IPS DF 6.9 (cell line): ENCODE data around the gene EPS8L1.

Source experiments
- DNase-seq: peaks from one replicate; pipeline ENCODE4 v3.0.0-alpha.2; 2013; ENCODE audit warnings: low read depth, low spot score
- H3K27ac ChIP-seq: one replicate; pipeline ENCODE4 v1.5.1; 2013; ENCODE audit warnings: low read length, control low read depth
- H3K27me3 ChIP-seq: 2 replicates; pipeline ENCODE4 v1.6.1; 2013; ENCODE audit warnings: mild to moderate bottlenecking, low read length; ENCODE audit not compliant: control insufficient read depth, insufficient read depth
- H3K36me3 ChIP-seq: 2 replicates; pipeline ENCODE4 v1.6.1; 2013; ENCODE audit warnings: low read length; ENCODE audit not compliant: control insufficient read depth, insufficient read depth
- H3K4me1 ChIP-seq: 2 replicates; pipeline ENCODE4 v1.6.1; 2013; ENCODE audit warnings: low read length; ENCODE audit not compliant: control insufficient read depth, insufficient read depth
- H3K4me3 ChIP-seq: 2 replicates; pipeline ENCODE4 v1.5.1; 2013; ENCODE audit warnings: mild to moderate bottlenecking, low read length
- H3K9me3 ChIP-seq: 2 replicates; pipeline ENCODE4 v1.6.1; 2013; ENCODE audit warnings: low read length, inconsistent platforms; ENCODE audit not compliant: control insufficient read depth, insufficient read depth
- WGBS: extraction: QIAGEN DNeasy Blood & Tissue Kit; methylation state at CpG from one replicate; pipeline ENCODE4 v1.1.7; 2013; ENCODE audit warnings: mixed read lengths, missing lambda C conversion rate; ENCODE audit not compliant: insufficient read length, insufficient coverage; 5-methylcytosine and 5-hydroxymethylcytosine counted together

EPS8L1 gene

GRCh38 chr19:55068950-55069864 is 6.5 kb upstream of the EPS8L1 start:
- Histone ChIP-seq H3K27ac (no peak overlapping the region), H3K4me1 (no peaks in the 10 kb centered on the region), H3K9me3 (no peaks in the 10 kb centered on the region), H3K4me3 (peak overlapping the region; percentile 27; the same call in 1 of the 2 replicates), H3K36me3 (no peaks in the 10 kb centered on the region), H3K27me3 (peaks cover 6% of the 10 kb centered on the region)
- no CpG with 5 or more reads among the region's 30 CpGs for WGBS
- DNase-seq: no peak

- H3K4me1 ChIP-seq: no peaks in the 10 kb centered on the region
- no CpG with 5 or more reads among the region's 2 CpGs for WGBS
- H3K27ac ChIP-seq: no peak overlapping the region
- peaks cover 6% of the 10 kb centered on the region for H3K27me3 ChIP-seq
- DNase-seq: no peak
- no peaks in the 10 kb centered on the region for H3K9me3 ChIP-seq
- no peak overlapping the region for H3K4me3 ChIP-seq
- no peaks in the 10 kb centered on the region for H3K36me3 ChIP-seq
These were observed 5.8 kb upstream of the EPS8L1 start for GRCh38 chr19:55069865-55070197.

- Histone ChIP-seq H3K4me1 (peaks cover 2% of the 10 kb centered on the region; the same call in 1 of the 2 replicates), H3K36me3 (no peaks in the 10 kb centered on the region), H3K27ac (no peak overlapping the region), H3K27me3 (peaks cover 6% of the 10 kb centered on the region), H3K4me3 (no peak overlapping the region), H3K9me3 (no peaks in the 10 kb centered on the region)
- DNase-seq: no peak
- no CpG with 5 or more reads among the region's 10 CpGs for WGBS
These were observed 5.1 kb upstream of the EPS8L1 start for GRCh38 chr19:55070466-55071128.

GRCh38 chr19:55071129-55071502 is 4.6 kb upstream of the EPS8L1 start:
- H3K4me1 ChIP-seq: peaks cover 2% of the 10 kb centered on the region; the same call in 1 of the 2 replicates
- H3K27ac ChIP-seq: no peak overlapping the region
- H3K4me3 ChIP-seq: no peak overlapping the region
- peaks cover 6% of the 10 kb centered on the region for H3K27me3 ChIP-seq
- no peaks in the 10 kb centered on the region for H3K9me3 ChIP-seq
- DNase-seq: no peak
- no CpG with 5 or more reads among the region's 8 CpGs for WGBS
- H3K36me3 ChIP-seq: no peaks in the 10 kb centered on the region

GRCh38 chr19:55071913-55072312 is 3.8 kb upstream of the EPS8L1 start:
- Histone ChIP-seq H3K27ac (no peak overlapping the region), H3K4me1 (peaks cover 5% of the 10 kb centered on the region; the same call in 1 of the 2 replicates), H3K4me3 (no peak overlapping the region), H3K36me3 (no peaks in the 10 kb centered on the region), H3K9me3 (no peaks in the 10 kb centered on the region), H3K27me3 (peaks cover 6% of the 10 kb centered on the region)
- no CpG with 5 or more reads among the region's 8 CpGs for WGBS
- DNase-seq: no peak

GRCh38 chr19:55076321-55076720 is 652 bp downstream of the EPS8L1 start:
- Histone ChIP-seq H3K9me3 (no peaks in the 10 kb centered on the region), H3K36me3 (no peaks in the 10 kb centered on the region), H3K27ac (no peak overlapping the region), H3K4me3 (no peak overlapping the region), H3K4me1 (peaks cover 6% of the 10 kb centered on the region), H3K27me3 (no peaks in the 10 kb centered on the region)
- WGBS: no CpG with 5 or more reads among the region's 12 CpGs
- DNase-seq: no peak

- H3K27me3 ChIP-seq: no peaks in the 10 kb centered on the region
- H3K27ac ChIP-seq: no peak overlapping the region
- no CpG with 5 or more reads among the region's 2 CpGs for WGBS
- peaks cover 6% of the 10 kb centered on the region for H3K4me1 ChIP-seq
- no peaks in the 10 kb centered on the region for H3K9me3 ChIP-seq
- H3K4me3 ChIP-seq: no peak overlapping the region
- DNase-seq: no peak
- H3K36me3 ChIP-seq: no peaks in the 10 kb centered on the region
These were observed 1.4 kb downstream of the EPS8L1 start for GRCh38 chr19:55077106-55077505.

GRCh38 chr19:55078996-55079395 is 3.3 kb downstream of the EPS8L1 start:
- Histone ChIP-seq H3K4me3 (no peak overlapping the region), H3K27ac (no peak overlapping the region), H3K4me1 (peaks cover 6% of the 10 kb centered on the region), H3K9me3 (no peaks in the 10 kb centered on the region), H3K27me3 (no peaks in the 10 kb centered on the region), H3K36me3 (no peaks in the 10 kb centered on the region)
- DNase-seq: no peak
- no CpG with 5 or more reads among the region's 5 CpGs for WGBS

GRCh38 chr19:55079400-55080038 is 3.9 kb downstream of the EPS8L1 start:
- Histone ChIP-seq H3K36me3 (no peaks in the 10 kb centered on the region), H3K4me3 (no peak overlapping the region; the same call in 1 of the 2 replicates), H3K4me1 (peaks cover 6% of the 10 kb centered on the region), H3K27me3 (no peaks in the 10 kb centered on the region), H3K27ac (no peak overlapping the region), H3K9me3 (no peaks in the 10 kb centered on the region)
- no CpG with 5 or more reads among the region's 19 CpGs for whole genome bisulfite sequencing
- DNase-seq: no peak

GRCh38 chr19:55080121-55080967 is 4.7 kb downstream of the EPS8L1 start:
- DNase-seq: no peak
- Histone ChIP-seq H3K9me3 (no peaks in the 10 kb centered on the region), H3K27ac (no peak overlapping the region), H3K36me3 (no peaks in the 10 kb centered on the region), H3K27me3 (no peaks in the 10 kb centered on the region), H3K4me3 (peak overlapping the region; percentile 66; the same call in 1 of the 2 replicates), H3K4me1 (peaks cover 5% of the 10 kb centered on the region)
- WGBS: no CpG with 5 or more reads among the region's 55 CpGs
